HG03432 (cell line): ENCODE data around the gene LRP5.
"Not testable (repeated sequence)": the region's sequence is repeated elsewhere in the genome, so short reads cannot be mapped to it uniquely, and the experiment has no call there.

Source experiments
- ATAC-seq: cut with Tn5 transposase; IDR thresholded peaks from one replicate; pipeline ENCODE4 v1.9.1; 2021; ENCODE audit warnings: mild to moderate bottlenecking, moderate library complexity; ENCODE audit not compliant: unreplicated experiment

Gene LRP5

DNA sequence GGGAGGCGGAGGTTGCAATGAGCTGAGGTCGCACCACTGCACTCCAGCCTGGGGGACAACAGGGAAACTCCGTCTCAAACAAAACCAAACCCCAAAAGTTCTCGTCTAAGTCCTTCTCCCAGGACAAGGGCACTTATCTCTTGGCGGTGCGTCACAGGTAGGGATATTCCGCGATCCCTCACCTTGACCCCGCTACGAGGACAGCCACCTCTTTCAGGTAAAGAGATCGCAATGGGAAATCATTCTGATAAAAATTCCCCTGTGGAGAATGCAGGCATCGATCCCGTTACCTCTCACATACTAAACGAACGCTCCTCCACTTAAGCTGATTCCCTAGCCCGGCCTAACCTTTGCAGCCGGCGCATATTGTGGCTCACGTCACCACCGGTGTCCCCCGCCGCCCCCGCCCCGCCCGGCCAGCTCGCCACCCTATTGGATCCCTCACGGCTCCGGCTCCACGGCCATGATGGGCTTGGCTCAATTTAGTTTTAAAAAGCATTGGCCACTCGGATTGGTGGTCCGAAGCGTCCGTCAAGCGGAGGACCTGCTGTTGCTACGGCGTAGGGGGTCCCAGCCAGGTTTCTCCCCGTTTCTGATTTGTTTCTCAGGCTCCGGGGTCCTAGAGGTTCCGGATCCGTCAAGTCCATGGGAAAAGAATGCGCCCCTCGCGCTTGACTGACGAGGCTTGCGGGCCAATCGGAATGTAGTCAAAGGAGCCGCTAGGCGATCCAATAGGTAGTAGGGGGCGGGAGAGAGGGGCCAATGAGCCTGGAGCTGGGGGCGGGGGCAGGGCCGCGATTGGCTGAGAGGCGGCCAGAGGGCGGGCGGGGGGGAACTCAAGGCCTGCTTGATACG lies 147.7 kb downstream of the LRP5 start:
- peak; percentile 80 for ATAC-seq

DNA sequence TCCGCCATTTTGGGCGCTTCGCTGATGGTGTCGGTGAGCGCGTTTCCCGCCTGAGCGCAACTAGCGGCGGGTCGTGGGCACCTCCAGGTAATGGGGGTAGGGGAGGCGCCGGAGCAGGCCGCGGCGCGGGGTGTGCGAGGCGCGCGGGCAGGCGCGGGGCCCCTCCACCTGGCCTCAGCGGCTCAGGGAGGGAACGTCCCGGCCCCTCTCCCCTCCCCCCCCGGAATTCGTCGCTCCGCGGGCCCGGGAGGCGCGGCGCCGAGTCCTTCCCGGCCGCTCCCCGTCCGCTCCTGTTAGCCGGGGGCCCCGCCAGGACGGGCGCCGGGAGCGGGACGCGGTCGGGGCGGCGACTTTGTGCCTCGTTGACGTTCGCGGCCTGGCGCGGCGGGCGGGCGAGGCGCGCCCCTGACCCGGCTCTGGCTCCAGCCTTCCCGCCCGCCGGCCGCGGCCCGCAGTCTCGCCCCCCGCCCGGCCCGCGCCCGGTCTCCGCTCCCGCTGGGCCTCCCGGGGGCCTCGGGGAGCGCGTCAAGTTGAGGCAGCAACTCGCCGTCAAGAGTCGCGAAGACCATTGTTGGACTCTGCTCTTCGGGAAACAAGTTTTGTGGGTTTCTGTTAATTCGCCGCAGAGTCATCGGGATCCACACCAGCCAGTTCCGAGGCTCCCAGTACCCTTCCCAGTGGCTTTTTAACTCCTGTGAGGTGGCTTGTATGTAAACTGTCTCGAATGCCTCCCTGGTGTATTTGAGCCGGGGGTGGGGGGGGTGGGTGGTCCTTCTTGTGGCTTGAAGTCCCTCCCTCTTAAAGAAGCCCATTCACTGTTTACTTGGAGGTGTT lies 148.6 kb downstream of the LRP5 start, which contains the start of gene PPP6R3:
PPP6R3 (plus strand) TSS at position 12 of the 834 bp plus-strand sequence. CDS start 76,913 bp downstream, outside the sequence.
- peak; percentile 49 for ATAC-seq

DNA sequence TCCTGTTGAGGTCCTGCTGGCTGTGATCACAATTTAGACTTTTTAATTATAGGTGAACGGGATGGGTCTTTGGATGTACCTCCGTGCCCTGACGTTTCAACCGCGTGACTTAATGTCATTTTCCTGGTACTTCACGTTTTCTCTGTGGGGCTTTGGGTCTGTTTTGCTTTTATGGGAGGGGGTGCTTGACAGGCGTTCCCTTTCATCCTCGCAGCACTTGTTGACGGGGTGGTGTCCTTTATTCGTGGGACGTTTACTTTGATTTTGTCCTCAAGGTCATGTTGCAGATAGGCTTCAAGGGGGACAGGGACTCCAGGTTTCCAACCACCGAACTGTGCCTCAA lies 149.2 kb downstream of the LRP5 start:
- no peak for ATAC-seq

DNA sequence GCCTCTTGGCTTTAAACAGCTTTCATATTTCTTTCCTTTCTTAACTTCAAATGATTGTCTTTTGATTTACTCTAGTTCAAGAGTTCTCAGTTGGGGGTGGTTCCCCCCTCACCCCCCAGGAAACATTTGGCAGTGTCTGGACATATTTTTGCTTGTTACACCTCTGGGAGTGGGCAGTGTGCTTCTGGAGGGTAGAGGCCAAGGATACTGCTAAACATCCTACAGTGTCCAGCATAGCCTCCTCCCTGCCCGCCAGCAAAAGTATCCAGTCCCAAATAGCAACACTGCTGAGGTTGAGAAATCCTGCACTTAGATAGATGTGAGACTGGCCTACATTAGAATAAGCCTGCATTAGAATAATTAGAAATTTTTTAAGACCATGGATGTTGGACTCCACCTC lies 151.3 kb downstream of the LRP5 start:
- no peak for ATAC-seq

DNA sequence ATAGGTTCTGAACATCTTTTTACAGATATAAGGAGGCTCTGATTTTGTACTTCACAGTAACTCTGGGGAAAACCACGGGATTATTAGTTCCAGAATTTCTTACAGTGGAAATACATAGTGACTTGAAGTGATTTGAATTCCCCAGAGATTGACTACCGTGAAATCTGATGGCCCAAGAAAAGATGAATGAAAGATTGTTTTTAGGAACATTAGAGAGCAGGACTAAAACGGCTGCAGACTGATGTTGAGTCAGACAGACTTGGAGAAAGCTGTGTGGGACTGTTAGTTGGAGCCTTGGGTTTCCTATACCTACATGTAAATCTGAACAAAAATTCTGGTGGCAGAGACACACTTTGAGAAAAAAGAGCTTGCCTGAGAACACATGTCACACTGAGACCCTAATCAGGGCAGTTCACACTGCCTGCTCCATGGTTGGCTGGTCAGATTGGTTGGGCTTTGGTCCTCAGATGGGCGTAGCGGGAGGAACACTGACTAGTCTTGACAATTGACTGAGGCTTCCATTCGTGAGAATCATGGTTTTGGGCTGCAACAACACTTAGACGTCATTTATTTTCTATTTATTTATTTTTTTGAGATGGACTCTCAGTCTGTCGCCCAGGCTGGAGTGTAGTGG lies 154.9 kb downstream of the LRP5 start:
- ATAC-seq = no peak

DNA sequence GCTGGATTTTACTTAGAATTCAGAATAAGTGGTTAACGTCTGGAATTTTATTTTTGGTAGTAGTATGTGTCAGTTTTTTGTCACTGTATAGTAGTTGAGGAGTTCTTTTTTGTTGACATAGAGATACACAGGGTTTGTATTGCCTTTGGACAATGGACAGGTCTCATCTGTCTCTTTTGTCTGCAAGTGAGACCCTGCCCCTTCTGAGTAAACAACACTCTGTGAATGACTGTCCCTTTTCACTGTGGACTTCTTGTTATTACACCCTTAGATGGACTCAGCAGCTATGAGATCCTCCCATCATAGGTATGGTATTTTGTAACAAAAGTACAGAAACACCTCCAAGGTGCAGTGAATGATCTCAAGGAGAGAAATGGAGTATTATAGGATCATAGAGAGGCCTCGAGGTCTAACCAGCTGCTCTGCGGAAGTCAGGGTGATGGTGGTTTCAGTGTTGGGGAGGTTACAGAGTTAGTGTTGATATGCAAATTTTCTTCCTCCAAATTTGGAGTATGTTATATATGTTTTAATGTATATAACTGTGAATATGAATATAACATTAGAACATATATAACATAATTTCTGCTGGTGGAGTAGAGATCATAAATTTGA lies 155.9 kb downstream of the LRP5 start:
- ATAC-seq = no peak

DNA sequence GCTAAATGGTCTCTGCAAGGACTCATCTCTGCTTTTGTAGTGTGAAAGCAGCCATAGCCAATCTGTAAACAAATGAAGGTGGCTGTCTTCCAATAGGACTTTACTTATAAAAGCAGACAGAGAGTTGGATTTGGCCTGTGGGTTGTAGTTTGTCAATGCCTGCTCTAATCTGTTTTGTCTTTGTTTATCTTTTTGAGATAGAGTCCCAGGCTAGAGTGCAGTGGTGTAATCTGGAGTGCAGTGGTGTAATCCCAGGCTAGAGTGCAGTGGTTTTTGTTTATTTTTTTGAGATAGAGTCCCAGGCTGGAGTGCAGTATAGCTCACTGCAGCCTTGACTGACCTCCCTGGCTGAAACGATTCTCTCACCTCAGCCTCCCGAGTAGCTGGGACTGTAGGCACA lies 156.7 kb downstream of the LRP5 start:
- no peak for ATAC-seq

DNA sequence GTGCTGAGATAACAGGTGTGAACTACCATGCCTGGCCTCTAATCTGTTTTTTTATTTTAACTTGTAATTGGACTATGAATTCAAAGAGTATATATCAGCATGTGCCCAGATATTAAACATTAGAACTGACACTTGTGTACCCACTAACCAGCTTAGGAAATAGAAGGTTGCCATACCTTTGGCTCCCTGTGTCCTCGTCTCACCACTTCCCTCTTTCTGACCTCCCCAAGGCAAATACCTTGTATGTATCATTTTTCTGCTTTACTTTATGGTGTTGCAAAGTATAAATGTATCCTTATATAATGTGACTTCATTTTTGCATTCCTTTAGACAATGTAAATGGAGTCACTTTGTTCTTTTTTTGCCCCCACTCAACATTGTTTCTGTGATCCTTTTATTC lies 157.3 kb downstream of the LRP5 start:
- no peak for ATAC-seq

DNA sequence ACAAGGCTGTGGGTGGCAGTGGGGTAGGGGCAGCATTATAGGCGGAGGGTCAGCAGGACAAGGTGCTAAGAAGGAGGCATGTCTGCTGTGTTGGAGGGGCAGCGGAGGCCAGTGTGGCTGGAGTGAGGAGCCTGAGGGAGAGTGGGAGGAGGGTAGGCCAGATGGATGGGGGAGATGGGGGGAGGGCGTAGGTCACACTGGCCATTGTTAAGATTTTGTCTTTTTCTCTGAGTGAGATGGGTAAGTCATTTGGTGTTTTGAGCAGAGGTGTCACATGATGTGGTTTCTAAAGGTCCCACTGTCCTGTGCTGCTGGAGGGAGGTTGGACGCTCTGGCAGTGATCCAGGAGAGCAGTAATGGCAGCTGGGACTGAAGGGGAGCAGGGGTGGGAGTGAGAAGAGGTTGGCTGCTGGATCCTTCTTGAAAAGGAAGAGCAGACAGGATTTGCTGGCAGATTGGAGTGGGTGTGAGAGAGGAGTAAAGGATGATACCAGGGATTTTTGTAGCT lies 158.0 kb downstream of the LRP5 start:
- ATAC-seq = no peak

DNA sequence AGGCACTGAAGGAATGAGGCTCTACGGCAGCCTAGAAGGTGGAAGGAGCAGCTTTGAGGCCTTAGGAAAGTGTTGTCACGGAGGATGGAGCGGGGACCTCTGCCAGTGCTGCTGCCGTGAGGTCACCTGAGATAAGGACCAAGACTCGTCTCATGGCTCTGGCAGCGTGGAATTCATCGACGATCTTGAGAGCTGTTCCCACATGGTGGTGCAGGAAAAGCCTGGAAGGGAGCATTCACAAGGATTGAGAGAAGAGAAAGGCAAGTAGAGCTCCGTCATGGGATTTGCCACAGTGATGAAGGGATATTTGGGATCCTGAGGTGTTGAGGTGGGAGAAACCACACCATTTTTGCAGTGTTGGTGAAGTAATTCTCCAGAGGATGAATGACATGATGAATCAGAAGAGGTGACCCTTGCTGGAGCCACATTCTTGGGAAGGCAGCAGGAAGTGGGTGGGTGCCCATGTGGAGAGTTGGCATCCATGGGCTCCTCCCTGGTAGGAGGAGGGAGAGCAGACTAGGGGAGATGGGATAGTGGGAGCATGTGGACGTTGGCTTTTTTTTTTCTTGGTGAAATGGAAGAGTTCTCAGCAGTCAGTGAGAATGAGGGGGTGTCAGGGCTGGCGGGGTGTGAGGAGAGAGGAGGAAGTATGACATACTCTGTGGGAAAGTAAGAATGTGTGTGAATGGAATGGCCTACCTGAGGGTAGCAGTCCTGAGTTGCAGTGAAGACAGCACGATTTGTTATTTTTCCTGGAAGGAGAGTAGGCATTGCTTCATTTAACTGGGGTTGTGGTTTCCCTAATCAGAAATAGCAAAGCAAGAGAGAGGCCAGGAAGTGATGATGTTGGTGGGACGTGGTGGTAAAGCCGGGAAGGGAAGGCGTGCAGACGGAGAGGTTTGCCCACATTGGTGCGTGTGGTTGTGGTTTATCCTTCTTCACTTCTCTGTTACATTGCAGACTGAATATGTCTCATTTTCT lies 159.3 kb downstream of the LRP5 start:
- ATAC-seq = no peak

DNA sequence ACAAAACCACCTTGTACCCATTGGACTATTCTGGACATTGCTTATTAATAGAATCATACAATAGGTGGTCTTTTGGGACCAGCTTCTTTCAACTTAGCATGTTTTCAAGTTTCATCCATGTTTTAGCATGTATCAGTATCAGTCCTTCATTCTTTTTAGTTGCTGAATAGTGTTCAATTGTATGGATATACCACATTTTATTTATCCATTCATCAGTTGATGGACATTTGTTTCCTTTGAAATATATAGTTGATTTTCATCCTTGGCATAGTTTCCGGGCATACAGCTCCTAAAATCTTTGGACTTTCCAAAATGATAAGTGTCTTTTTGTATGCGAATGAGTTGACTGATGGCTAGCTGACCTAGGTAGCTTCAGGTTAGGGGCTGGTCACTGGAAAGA lies 160.4 kb downstream of the LRP5 start:
- no peak for ATAC-seq

DNA sequence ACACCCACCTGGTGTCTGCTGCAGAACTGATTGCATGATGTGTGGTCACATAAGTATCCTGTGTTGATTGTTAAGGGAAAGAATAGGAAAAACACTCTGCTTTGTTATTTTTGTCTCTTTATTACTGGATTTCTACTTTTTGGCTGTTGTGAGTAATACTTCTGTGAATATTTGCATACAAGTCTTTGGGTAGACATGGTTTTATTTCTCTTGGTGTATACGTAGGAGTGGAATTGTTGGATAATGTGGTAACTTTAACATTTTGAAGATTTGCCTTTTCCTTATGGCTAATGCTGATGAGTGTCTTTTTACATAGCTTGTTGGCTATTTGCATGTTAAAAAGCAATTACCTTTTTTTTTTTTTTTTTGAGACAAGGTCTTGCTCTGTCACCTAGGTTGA lies 161.3 kb downstream of the LRP5 start:
- no peak for ATAC-seq

DNA sequence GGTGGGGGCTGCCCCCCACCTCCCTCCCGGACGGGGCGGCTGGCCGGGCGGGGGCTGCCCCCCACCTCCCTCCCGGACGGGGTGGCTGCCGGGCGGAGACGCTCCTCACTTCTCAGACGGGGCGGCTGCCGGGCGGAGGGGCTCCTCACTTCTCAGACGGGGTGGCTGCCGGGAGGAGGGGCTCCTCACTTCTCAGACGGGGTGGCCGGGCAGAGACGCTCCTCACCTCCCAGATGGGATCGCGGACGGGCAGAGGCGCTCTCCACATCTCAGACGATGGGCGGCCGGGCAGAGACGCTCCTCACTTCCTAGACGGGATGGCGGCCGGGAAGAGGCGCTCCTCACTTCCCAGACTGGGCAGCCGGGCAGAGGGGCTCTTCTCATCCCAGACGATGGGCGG lies 163.2 kb downstream of the LRP5 start:
- ATAC-seq = not testable (repeated sequence)

DNA sequence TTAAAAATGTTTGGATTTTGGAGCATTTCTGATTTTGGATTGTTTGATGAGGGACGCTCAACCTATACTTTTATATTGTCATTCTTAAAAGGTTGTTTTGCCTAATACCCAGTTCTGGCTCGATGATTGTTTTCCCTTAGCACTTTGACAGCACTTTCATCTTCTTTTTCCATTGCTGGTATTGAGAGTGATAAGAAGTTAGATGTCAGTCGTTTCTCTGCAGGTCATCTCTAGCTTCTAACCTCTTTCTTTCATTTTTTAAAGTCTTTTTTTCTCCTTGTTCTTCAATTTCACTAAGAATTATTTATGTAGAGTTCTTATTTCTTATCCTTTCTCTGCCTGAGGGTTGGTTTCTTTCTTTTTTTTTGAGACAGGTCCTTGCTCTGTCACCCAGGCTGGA lies 167.0 kb downstream of the LRP5 start:
- ATAC-seq = no peak

DNA sequence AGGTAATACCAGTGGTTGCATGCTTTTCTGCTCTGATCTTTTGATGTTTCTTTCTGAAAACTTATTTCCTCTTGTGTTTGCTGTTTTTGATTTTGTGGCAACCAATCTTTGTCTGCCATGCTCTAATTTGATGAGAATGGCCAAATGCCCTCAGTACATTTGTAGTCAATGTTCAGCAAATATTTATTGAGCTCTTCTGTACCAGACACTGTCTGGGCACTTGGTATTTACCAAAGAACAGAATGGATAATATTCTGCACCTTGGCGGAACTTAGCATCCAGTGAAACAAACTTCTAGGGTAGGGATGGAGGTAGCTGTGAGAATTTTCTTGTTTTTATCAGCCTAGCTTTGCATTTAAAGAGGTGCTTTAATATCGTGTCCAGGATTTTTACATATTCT lies 167.8 kb downstream of the LRP5 start:
- ATAC-seq = no peak

DNA sequence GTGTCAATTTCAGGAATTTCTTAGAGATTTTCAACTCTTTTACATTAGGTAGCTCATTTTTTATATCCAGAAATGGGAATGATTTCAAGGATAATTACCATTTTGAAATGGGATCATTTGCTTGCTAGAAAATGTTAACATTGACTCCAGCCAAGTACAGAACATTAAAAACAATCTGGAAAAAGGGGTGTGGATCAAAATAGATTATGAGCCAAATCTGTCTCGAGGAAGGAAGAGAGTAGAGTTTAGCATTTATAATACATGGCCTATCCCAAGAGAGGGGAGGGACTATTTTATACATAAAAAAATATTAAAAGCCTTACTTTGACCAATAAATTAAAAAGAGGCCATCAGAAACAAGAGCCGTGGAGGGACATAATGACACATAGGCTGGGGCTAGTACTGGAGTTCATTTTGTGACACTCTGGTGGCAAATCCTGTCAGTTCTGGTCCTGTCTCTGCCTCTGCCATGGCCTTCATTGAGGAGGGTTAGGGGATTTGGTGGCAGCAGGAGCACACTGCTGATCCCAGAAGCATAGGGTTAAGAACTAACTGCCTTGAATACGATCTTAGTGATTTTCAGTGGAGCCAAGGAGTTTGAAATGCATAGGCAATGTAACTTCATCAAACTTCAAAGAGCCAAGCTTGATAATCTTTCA lies 168.6 kb downstream of the LRP5 start:
- no peak for ATAC-seq

DNA sequence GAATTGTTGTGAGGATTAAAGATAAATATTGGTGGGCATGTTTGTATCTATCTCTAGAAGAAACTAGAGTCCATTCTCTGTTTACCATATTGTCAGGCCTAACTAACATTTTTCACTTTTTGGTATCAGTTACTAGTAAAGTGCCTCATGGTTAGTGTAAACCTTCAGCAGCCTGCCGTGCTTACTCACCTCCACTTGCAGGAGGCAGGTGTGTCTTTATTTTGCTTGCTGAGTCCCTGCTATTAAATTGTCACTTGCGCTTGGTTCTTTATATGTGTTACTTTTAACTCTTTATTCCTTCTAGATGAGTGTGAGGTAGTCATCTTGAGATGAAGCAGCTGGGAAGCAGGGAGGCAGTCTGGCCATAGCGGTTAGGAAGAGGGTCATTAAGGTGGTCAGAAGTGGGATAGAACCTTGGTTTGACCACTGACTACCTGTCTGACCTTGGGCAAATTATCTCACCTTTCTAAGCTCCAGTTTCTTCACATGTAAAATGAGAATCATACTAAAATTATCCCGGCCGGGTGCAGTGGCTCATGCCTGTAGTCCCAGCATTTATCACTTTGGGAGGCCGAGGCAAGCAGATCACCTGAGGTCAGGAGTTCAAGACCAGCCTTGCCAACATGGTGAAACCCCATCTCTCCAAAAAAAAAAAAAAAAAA lies 169.3 kb downstream of the LRP5 start:
- no peak for ATAC-seq

DNA sequence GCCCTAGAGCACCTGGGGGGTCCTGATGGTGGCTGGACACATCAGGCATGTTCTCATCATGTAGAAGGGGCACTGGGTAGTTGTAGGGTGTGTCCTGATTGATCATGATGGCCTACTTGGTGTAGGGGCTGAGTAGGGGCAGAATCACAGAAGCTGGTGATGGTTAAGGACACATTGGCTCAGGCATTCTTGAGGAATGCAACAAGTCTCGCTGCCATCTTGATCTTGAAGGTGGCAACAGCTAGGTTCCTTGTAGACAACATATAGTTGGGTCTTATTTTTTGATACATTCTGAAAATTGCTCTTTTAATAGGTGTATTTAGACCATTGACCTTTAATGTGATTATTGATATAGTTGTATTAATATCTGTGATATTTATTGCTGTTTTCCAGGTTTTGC lies 176.2 kb downstream of the LRP5 start:
- no peak for ATAC-seq

DNA sequence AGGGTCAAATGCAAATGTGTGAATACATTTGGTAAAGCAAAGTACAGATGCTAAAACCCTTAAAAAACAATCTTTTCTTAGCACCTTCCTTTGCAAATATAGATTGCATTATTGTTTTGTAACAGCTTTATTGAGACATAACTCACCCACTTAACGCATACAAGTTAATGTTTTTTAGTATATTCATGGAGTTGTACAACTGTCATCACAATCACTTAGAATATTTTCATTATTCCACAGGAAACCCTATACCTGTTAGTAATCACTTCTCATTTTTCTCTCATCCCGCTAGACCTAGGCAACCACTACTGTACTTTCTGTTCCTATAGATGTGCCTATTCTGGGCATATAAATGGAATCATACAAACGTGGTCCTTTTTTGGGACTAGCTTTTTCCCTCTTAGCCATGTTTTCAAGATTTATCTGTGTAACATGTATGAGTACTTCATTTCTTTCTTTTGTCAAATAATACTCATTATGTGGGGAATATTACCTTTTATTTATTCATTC lies 182.9 kb downstream of the LRP5 start:
- no peak for ATAC-seq
